ENCODE results near the gene GMIP.
"Not testable (repeated sequence)": the region's sequence is repeated elsewhere in the genome, so short reads cannot be mapped to it uniquely, and the experiment has no call there.

The GMIP gene

GRCh38 chr19:19606686-19607085 lies 36.8 kb downstream of the GMIP start:
- not testable (repeated sequence) for DNase-seq (ENCODE audit: low read depth)

GRCh38 chr19:19606021-19606420 lies 37.4 kb downstream of the GMIP start:
- no peak for DNase-seq (ENCODE audit: low read depth)

DNA sequence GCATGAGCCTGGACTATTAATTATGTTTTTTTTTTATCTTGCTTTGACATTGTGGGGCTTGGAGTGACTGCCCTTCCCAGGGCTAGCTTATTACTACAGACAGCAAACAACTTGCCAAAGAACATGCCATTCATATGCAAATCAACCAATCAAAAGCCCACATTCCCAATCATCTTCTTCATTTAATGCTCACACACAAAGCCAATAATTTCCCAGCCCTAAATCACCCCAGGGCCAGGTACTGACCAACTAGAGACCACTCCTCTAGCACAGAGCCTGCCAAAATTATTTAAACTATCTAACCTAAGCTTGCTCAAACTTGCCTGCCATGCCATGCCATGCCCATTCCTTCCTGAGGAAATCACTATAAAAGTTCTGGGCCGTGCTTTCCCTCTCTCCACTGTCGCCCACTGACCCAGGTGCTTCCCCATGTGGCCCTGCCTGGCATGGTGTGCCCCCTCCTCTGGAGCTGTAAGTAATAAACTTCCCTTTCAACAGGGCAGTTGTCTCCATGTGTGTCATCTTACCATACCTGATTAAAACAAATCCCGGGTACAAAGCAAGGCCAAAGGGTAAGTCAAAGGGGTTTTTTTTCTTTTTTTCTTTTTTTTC lies 40.6 kb downstream of the GMIP start:
- no peak for DNase-seq (ENCODE audit: low read depth)

GRCh38 chr19:19602136-19602712 lies 41.2 kb downstream of the GMIP start:
- DNase-seq (ENCODE audit: low read depth): no peak

DNA sequence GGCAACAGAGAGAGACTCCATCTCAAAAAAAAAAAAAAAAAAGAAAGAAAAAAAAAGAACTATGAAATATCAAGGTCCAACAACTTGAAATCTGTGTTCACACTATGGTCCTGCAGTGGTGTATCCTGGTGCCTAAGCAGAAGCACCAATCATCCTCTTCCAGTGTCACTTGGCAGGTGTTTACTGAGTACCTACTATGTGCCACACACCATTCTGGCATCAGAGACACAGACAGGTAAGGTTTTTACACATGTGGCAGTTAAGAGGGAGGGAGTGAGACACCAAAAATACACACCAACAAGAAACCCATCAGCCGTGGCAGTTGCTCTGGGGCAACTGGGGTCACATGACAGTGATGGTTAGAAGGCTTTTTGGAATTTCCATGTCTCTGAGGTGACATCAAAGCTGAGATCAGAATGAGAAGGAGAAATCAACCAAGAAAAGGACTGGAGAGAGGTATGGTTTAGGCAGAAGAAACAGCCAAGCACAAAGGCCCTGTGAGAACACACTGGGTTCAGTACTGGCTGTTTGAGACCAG lies 42.6 kb downstream of the GMIP start:
- DNase-seq (ENCODE audit: low read depth): no peak

DNA sequence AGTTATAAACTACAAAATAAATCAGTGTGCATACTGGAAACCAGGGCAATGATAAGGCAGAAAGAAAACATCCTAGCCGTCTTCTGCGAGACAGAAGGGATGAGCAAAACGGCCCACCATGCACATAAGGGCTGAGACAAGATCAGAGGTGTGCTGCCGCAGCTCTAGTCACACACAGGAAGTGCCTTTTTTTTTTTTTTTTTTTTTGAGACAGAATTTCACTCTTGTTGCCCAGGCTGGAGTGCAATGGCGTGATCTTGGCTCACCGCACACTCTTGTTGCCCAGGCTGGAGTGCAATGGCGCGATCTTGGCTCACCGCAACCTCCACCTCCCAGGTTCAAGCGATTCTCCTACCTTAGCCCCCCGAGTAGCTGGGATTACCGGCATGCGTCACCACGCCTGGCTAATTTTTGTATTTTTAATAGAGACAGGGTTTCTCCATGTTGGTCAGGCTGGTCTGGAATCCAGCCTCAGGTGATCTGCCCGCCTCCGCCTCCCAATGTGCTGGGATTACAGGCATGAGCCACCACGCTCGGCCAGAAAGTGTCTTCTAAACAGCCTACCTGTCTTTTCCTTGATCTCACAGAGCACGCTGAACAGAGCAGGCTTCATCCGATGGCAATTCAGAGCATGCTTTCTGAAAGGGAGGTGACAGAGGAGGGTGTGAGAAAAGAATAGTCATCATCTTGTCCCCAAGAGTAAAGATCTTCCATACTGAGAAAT lies 44.6 kb downstream of the GMIP start:
- not testable (repeated sequence) for DNase-seq (ENCODE audit: low read depth)

- no peak for DNase-seq (ENCODE audit: low read depth)
Measured at GRCh38 chr19:19597809-19598306, 45.6 kb downstream of the GMIP start.

DNA sequence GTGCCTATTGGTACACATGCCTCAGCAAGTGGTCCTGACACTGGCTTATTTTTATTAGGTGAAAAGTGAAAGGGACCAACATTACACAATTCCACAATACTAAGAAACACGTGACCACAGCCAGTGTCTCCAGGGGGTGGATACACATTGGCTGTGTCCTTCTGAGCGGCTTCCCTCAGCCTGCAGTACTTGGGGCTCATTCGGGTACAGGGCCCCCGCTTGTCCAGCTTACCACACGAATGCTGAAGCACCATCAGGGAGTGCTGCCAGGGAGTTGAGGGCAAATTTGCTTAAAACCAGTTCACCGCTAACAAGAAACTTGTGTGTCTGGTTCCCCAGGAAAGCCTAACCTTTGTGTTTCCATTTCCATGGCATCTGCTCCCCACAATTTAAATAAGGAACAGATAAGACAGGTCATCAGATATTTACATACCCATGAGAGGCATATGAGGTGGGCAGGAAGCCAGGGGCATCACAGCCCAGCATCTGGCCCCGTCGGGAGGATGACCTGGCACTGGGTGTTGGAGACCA lies 48.2 kb downstream of the GMIP start:
- DNase-seq (ENCODE audit: low read depth): peak; percentile 53

GRCh38 chr19:19594381-19594780 lies 49.1 kb downstream of the GMIP start:
- no peak for DNase-seq (ENCODE audit: low read depth)

GRCh38 chr19:19592690-19593089 lies 50.8 kb downstream of the GMIP start:
- no peak for DNase-seq (ENCODE audit: low read depth)

DNA sequence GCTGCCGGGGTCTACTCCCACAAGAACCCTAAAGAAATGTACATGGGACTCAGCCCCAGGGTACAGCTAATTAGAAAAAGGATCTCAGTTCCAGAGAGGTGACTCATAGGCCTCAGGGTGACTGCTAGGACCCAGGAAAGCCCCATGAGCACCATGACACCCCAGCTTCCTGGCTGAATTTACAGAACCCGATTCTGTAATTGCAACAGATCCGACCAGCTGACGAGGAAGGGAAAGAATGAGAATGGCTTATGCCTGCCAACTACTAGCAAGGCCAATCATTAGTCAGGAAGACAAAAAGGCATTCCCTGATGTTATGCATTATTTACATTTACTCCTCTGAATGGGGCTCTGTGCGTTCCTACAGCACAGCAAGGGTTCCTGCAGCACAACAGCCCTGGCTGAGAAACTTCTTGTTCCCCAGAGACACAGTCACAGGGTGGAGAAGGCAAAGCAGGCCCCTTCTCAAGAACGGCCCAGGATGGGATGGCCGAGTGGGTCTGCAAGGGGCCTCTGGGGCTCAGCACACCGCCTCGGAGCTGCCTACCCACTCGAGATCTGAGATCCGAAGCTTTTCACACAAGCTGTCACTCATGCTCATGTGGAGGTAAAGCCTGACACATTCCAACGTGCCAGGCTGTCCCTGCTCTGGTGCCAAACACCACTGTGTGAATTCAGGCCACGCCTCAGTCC lies 52.2 kb downstream of the GMIP start:
- peak; percentile 99 for DNase-seq (ENCODE audit: low read depth)

- DNase-seq (ENCODE audit: low read depth): no peak
Measured at GRCh38 chr19:19588546-19588945, 54.9 kb downstream of the GMIP start.

- DNase-seq (ENCODE audit: low read depth): no peak
Measured at GRCh38 chr19:19587771-19588170, 55.7 kb downstream of the GMIP start.

- no peak for DNase-seq (ENCODE audit: low read depth)
Measured at GRCh38 chr19:19584356-19584755, 59.1 kb downstream of the GMIP start.

DNA sequence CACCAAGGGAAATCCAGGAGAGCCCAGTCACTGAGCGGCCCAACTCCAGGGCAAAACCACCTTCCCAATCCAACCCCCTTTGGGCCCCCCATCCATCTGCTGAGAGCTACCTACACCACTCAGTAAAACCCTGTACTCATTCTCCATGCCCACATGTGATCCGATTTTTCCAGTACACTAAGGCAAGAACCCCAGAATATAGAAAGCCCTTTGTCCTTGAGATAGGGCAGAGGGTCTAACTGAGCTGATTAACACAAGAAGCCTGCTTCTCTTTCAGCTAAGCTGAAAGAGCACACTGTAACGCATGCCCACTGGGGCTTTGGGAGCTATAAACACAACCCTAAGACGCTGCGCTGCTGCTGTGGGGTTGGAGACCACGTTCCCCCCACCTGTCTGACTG lies 61.0 kb downstream of the GMIP start:
- no peak for DNase-seq (ENCODE audit: low read depth)

DNA sequence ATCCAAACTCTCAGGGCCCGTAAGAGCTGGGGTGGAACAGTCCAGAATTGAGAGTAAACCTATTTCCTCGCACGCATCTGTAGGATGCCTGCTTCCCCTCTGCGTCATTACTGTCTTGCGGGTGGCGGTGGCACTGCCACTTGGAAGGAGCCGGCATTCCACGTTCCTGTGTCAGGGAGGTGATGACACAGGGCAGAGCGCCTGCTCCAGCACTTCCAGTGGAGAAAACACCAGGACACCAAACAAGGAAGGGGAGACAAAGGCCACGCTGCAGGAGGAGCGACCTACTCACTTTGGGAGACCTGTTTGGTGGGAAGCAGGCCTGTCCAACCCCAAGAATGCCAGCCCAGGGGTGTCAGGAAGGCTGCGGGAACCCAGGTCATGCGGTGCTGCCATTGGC lies 62.1 kb downstream of the GMIP start:
- no peak for DNase-seq (ENCODE audit: low read depth)

GRCh38 chr19:19580418-19580817 lies 63.0 kb downstream of the GMIP start:
- DNase-seq (ENCODE audit: low read depth): no peak

DNA sequence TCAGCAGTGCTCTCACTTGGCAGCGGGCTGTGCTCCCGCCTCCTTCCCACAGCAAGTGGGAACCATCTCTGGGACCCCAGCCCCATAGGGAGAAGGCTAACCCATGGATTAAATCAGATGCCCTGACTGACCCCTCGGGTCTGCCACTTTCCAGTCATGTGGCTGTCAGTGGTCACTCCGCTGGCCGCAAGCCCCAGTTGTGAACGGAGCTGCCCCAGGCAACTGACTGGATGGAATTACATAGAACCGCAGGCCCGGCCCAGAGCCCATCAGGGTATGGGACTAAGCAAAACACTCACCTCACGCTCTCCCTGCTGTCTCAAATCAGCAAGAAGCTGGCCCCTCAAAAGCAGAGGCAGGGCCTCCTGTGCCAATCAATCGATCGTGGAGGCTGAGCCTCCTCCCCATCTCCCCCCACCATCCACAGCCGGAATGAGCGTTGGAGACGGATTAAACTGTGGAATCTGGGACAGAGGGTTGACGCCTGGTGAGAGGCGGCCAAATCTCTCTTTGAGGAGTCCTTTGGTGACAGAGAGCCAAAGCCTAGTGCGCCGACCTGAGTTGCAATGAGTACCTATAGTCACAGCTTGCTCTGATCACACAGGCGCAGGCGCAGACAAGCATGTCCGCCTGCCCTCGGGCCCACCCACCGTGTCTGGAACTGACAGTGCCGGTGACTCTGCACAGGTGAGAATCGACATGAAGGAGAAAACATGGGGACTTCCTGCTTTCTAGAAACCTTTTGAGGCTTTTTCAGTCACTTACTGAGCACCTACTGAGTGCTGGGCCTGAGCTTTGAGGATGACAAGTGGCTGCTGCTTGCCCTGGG lies 63.7 kb downstream of the GMIP start:
- no peak for DNase-seq (ENCODE audit: low read depth)

Data from fibroblast of the conjunctiva (primary cell).